SKM-1 treated with dmso at 0.1 percent for 144 hours (cell line): Measurements from ENCODE around the gene TEX19.
"Not testable (repeated sequence)": the region's sequence is repeated elsewhere in the genome, so short reads cannot be mapped to it uniquely, and the experiment has no call there.

ENCODE experiments used
- DNase-seq: peaks from one replicate; lab custom pipeline; 2025; ENCODE audit not compliant: unreplicated experiment; lab: John Stamatoyannopoulos, UW

TEX19 gene

DNA sequence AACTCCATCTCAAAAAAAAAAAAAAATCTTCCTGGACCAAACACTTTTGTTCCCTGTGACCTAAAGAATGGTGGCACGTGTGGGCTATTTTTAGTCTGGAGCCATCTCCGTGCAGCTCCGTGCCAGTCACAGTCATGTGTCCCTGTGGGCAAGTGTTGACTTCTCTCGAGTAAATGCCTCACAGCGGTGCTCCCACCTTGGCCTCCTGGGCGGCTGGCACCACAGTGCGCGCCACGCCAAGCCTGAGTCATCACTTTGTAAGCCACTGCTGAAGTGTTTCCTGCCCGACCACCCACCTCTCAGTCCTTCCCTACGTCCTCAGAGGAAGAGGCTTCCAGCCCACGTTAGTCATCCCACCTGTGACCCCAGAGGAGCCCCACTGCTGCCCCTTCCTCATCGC is 48.2 kb downstream of the TEX19 start:
- no peak for DNase-seq

- no peak for DNase-seq
Observed at GRCh38 chr17:82408288-82408937, 49.4 kb downstream of the TEX19 start.

DNA sequence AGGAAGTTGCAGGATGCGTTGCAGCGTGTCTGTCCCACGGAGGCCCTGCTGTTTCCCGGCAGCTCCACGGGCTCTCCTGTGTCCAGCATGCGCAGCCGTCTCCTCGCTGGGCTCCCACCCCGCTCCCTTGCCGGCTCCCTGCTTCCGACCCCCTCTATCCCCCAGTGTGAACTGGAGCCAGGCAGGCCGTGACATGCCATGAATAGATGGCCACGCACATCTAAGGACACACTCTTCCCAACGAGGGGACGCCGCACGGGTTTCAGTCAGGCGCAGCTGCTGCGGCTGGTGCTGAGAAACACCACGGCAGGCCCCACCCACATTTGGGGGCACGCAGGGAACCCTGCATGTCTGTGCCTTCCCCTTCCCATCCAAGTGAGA is 49.9 kb downstream of the TEX19 start:
- no peak for DNase-seq

GRCh38 chr17:82410014-82410716 is 51.1 kb downstream of the TEX19 start:
- DNase-seq, result no peak

DNA sequence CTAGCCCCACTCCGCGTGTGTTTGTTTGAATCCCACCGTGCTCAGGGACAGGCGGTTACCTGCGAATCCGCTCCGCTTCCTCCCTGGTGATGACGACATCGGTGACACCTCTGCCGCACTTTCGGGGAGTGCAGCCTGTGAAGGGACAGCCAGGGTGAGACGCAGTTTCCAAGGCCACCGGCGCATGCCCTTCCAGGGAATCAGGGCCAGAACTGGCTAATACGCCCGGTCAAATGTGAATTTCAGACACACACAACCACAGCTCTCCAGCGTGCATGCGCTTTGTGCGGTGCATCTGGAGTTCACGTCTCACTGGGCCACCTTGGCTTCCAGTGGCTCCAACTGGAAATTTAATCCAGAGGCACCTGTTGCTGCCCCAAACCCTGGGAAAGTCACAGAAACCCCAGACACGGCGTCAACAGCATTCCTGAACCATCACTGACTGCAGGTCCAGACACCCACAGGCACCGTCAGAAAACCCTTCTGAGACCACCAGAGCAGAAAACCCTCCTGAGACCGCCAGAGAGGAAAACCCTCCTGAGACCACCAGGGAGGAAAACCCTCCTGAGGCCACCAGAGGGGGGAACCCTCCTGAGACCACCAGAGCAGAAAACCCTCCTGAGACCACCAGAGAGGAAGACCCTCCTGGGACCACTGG is 52.5 kb downstream of the TEX19 start:
- no peak for DNase-seq

GRCh38 chr17:82412081-82412480 is 53.0 kb downstream of the TEX19 start:
- DNase-seq, result not testable (repeated sequence)

DNA sequence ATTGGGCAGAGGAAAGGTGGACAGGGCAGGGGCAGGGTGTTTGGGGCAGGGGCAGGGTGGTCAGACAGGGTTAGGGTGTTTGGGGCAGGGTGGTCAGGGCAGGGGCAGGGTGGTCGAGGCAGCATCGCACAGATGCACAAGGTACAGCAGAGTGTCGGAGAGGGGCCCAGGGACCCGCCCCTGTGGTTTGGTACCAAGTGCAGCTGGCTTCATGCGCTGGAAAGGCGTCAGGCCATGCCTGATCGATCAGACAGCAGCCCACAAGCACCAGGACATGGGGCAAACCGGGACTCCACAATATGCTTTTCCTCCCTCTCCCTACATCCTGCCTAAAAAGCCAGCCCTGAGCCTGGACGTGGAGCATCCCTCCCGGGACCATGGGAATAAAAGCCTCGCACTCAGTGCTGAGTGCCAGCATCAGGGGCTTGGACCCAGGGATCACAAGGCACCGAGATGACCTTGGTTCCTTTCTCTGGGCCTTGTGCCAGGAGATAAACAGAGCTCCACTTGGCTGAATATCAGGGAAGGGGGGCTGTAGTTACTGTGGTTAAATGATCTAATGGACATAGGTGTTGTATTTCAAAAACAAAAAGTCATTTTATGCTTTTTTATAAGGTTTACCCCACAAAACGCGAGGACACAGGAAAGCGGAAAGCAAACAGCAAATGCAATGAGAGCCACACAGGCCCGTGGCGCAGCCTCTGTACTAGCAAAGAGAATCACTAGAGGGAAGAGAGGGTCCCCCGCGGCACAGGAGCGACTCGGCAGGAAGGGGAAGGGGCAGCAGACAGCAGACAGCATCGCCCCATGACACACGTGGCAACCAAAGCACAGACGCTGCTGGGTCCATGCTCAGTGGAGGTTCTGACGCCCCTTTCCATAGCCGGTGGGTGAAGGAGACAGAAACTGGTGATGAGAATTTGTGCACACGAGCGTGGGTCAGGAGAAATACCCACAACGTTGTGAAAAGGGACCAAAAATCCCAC is 53.8 kb downstream of the TEX19 start:
- DNase-seq, result no peak
